ENCODE data around the gene TLR2. TPM values are rescaled to one million over a fixed set of nuclear protein-coding genes. Genes with fewer than 3 reads are reported as not detected.
A peak's percentile ranks its signal among the peaks of the same experiment; 100 is the strongest.

The TLR2 gene
- polyA plus RNA-seq, 3 donors = 133 to 187 (median 162) TPM

- intact Hi-C loops (cut with micrococcal nuclease) = loop anchor here (5.0 to 10.0 kb wide), 2 partner anchors 43 to 60 kb away; no protein-coding TSS in a partner anchor
- Histone ChIP-seq H3K4me2 (replicated peaks; ENCODE audit: extremely low read depth, low read length, poor library complexity, severe bottlenecking) (peak overlapping the region; percentile 82), H2AFZ (ENCODE audit: insufficient read depth, low read depth, low read length, poor library complexity, severe bottlenecking) (peak overlapping the region; percentile 66)
Measured at GRCh38 chr4:153684971-153685371, 891 bp downstream of the TLR2 start.

GRCh38 chr4:153704522-153704921 lies 20.4 kb downstream of the TLR2 start:
- 72% methylated on average over 7 of the region's 7 CpGs for WGBS (ENCODE audit: insufficient coverage)
- no peaks in the 10 kb centered on the region for H3K27me3 Mint-ChIP-seq (ENCODE audit: low read depth in 3 of 3)
- peaks cover 99% of the 10 kb centered on the region for H3K79me2 ChIP-seq (ENCODE audit: insufficient read depth, low read length)
- peaks cover 61% of the 10 kb centered on the region for H3K4me1 Mint-ChIP-seq
- peak overlapping the region in 4 of 7 donors; percentile 57 to 75 (median 69) for H3K27ac Mint-ChIP-seq
- H4K20me1 ChIP-seq (ENCODE audit: insufficient read depth, low read length) = peaks cover 100% of the 10 kb centered on the region
- H3K36me3 Mint-ChIP-seq = peaks cover 67 to 84% of the 10 kb centered on the region in 2 donors
- peaks cover 36 to 57% of the 10 kb centered on the region in 2 donors for H3K4me1 ChIP-seq (ENCODE audit: control insufficient read depth in 1 of 2, insufficient read depth in 2 of 2, low read length in 2 of 2)
- no peak for DNase-seq
- H3K36me3 ChIP-seq (replicated peaks in 1 of 2; ENCODE audit: control insufficient read depth in 1 of 2, insufficient read depth in 2 of 2, low read length in 2 of 2) = peaks cover 62 to 78% of the 10 kb centered on the region in 2 donors
- peak overlapping the region; percentile 34 to 67 for H3K27ac ChIP-seq (ENCODE audit: low read depth in 1 of 2, low read length in 2 of 2)
- intact Hi-C loops (cut with micrococcal nuclease) = no loop called here
- peak overlapping the region in 1 of 3 experiments; percentile 1 for H3K4me3 ChIP-seq (replicated peaks in 1 of 3; ENCODE audit: low read depth in 2 of 3, low read length in 3 of 3)
- no peak overlapping the region for H3K9ac ChIP-seq (ENCODE audit: insufficient read depth, low read length, poor library complexity, severe bottlenecking)
- H3K9me3 Mint-ChIP-seq = no peaks in the 10 kb centered on the region
- no peak for TF ChIP-seq CTCF (IDR thresholded peaks at IDR 0.05)
- no peaks in the 10 kb centered on the region for H3K27me3 ChIP-seq (ENCODE audit: control insufficient read depth in 2 of 2, insufficient read depth in 2 of 2, low read length in 2 of 2)
- H3K4me2 ChIP-seq (replicated peaks; ENCODE audit: extremely low read depth, low read length, poor library complexity, severe bottlenecking) = no peak overlapping the region
- H3K9me3 ChIP-seq (replicated peaks in 1 of 2; ENCODE audit: control insufficient read depth in 1 of 2, insufficient read depth in 1 of 2, low read length in 2 of 2) = no peaks in the 10 kb centered on the region
- no peak overlapping the region for H2AFZ ChIP-seq (ENCODE audit: insufficient read depth, low read depth, low read length, poor library complexity, severe bottlenecking)
- H3K4me3 Mint-ChIP-seq = no peak overlapping the region

More at GRCh38 chr4:153684971-153685371, 891 bp downstream of the TLR2 start:
- peak overlapping the region; percentile 93 to 98 (median 94) for H3K4me3 ChIP-seq (replicated peaks in 1 of 3; ENCODE audit: low read depth in 2 of 3, low read length in 3 of 3)
- no peak for DNase-seq
- Mint-ChIP-seq H3K4me1 (peaks cover 37% of the 10 kb centered on the region), H3K36me3 (peaks cover 48 to 49% of the 10 kb centered on the region in 2 donors), H3K27me3 (ENCODE audit: low read depth in 3 of 3) (peaks cover 0 to 4% (median 0%) of the 10 kb centered on the region in 3 donors), H3K4me3 (peak overlapping the region; percentile 94 to 99), H3K27ac (peak overlapping the region; percentile 90 to 97 (median 95)), H3K9me3 (peaks cover 15 to 28% (median 20%) of the 10 kb centered on the region in 7 donors)
- H3K9me3 ChIP-seq (replicated peaks in 1 of 2; ENCODE audit: control insufficient read depth in 1 of 2, insufficient read depth in 1 of 2, low read length in 2 of 2) = peaks cover 18 to 22% of the 10 kb centered on the region in 2 donors
- H4K20me1 ChIP-seq (ENCODE audit: insufficient read depth, low read length) = peaks cover 40% of the 10 kb centered on the region
- H3K27me3 ChIP-seq (ENCODE audit: control insufficient read depth in 2 of 2, insufficient read depth in 2 of 2, low read length in 2 of 2) = no peaks in the 10 kb centered on the region
- H3K79me2 ChIP-seq (ENCODE audit: insufficient read depth, low read length) = peaks cover 68% of the 10 kb centered on the region
- H3K4me1 ChIP-seq (ENCODE audit: control insufficient read depth in 1 of 2, insufficient read depth in 2 of 2, low read length in 2 of 2) = peaks cover 23 to 62% of the 10 kb centered on the region in 2 donors
- WGBS (ENCODE audit: insufficient coverage) = 0% methylated on average over 4 of the region's 9 CpGs
- peak overlapping the region; percentile 98 for H3K9ac ChIP-seq (ENCODE audit: insufficient read depth, low read length, poor library complexity, severe bottlenecking)
- H3K36me3 ChIP-seq (replicated peaks in 1 of 2; ENCODE audit: control insufficient read depth in 1 of 2, insufficient read depth in 2 of 2, low read length in 2 of 2) = peaks cover 29 to 40% of the 10 kb centered on the region in 2 donors
- no peak for TF ChIP-seq CTCF (IDR thresholded peaks at IDR 0.05)
- H3K27ac ChIP-seq (ENCODE audit: low read depth in 1 of 2, low read length in 2 of 2) = peak overlapping the region; percentile 77 to 96
